ENCODE measurements around the gene SPACA7. TPM values are rescaled to one million over a fixed set of nuclear protein-coding genes. Genes with fewer than 3 reads are reported as not detected.

Gene SPACA7
- total RNA-seq, 1 experiment from 2014 or later = not detected

DNA sequence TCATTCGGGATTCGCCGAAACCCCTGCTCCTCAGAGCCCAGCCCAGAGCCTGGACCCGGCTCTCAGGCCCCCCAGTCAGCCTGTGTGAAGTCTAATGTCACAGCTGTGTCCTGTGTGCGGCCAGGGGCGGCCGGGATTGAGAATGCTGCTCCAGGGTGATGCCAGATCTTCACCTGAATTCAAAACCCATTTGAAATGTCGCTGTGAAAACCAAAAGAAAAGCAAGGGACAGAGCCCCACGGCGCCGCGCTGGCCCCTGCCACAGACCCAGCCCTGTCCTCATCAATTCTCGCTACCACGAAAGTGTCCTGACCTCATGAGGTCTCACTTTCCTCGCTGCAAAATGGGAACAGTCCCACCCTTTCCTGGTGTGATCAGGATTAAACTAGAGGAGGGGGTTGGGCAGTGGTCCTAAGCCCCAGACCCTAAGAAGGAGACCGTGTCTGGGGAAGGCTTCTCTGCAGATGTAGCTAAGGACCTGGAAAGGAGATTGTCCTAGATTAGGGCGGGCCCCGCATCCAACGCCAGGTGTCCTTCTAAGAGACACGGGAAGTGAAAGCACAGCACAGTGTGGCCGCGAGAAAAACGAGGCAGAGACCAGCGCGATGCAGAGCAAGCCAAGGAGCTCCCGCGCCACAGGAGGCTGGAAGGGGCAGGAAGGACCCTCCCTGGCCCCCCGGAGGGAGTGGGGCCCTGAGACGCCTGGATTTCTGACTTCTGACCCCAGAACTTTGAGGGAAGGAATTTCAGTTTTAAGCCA is 34.0 kb upstream of the SPACA7 start:
- ChIA-PET POLR2A (no interaction called here), CTCF (no interaction called here), RAD21 (ENCODE audit: low non-redundant PET in 1 of 2, low total read pairs in 2 of 2, uncharacterized antibody in 2 of 2, unreplicated experiment in 2 of 2) (no interaction called here)
- no peaks in the 10 kb centered on the region for H3K9me3 ChIP-seq (ENCODE audit: control insufficient read depth in 1 of 2, insufficient read depth in 1 of 2, low read depth in 1 of 2, low read length in 2 of 2)
- no peaks in the 10 kb centered on the region for H3K9me2 ChIP-seq (ENCODE audit: insufficient read depth)
- no peak overlapping the region for H3K27ac ChIP-seq (ENCODE audit: low read depth, low read length)
- no peaks in the 10 kb centered on the region for H4K20me1 ChIP-seq (ENCODE audit: insufficient read depth)
- no peak for DNase-seq (ENCODE audit: low read depth, low spot score)
- no peaks in the 10 kb centered on the region for H3K79me2 ChIP-seq (ENCODE audit: insufficient read depth, low read length)
- H3K27me3 ChIP-seq (ENCODE audit: insufficient read depth, low read length) = peaks cover 53% of the 10 kb centered on the region
- peaks cover 0 to 6% of the 10 kb centered on the region in 2 experiments; a peak in 3 of 4 replicates for H3K4me1 ChIP-seq (ENCODE audit: control insufficient read depth in 1 of 2, insufficient read depth in 2 of 2, low read length in 2 of 2)
- intact Hi-C loops (cut with micrococcal nuclease) = no loop called here
- H2AFZ ChIP-seq (ENCODE audit: low read depth, low read length, poor library complexity, severe bottlenecking) = no peak overlapping the region
- no peaks in the 10 kb centered on the region for H3K36me3 ChIP-seq (ENCODE audit: control insufficient read depth in 1 of 2, insufficient read depth in 2 of 2, low read length in 2 of 2)
- no peak overlapping the region for H3K4me3 ChIP-seq (replicated peaks in 1 of 2; ENCODE audit: low read depth in 1 of 2, low read length in 2 of 2)
- H3K4me2 ChIP-seq (ENCODE audit: low read length) = no peak overlapping the region
- TF ChIP-seq TCF7L2 (IDR thresholded peaks at IDR 0.05; ENCODE audit: borderline replicate concordance, extremely low read depth, insufficient read depth, insufficient read length) (no peak), ZFX (IDR thresholded peaks at IDR 0.05) (no peak), FOSL1 (IDR thresholded peaks at IDR 0.05; ENCODE audit: low read depth) (no peak), SRF (IDR thresholded peaks at IDR 0.05; ENCODE audit: low read depth) (no peak)
- TF ChIP-seq, protein P1, sequence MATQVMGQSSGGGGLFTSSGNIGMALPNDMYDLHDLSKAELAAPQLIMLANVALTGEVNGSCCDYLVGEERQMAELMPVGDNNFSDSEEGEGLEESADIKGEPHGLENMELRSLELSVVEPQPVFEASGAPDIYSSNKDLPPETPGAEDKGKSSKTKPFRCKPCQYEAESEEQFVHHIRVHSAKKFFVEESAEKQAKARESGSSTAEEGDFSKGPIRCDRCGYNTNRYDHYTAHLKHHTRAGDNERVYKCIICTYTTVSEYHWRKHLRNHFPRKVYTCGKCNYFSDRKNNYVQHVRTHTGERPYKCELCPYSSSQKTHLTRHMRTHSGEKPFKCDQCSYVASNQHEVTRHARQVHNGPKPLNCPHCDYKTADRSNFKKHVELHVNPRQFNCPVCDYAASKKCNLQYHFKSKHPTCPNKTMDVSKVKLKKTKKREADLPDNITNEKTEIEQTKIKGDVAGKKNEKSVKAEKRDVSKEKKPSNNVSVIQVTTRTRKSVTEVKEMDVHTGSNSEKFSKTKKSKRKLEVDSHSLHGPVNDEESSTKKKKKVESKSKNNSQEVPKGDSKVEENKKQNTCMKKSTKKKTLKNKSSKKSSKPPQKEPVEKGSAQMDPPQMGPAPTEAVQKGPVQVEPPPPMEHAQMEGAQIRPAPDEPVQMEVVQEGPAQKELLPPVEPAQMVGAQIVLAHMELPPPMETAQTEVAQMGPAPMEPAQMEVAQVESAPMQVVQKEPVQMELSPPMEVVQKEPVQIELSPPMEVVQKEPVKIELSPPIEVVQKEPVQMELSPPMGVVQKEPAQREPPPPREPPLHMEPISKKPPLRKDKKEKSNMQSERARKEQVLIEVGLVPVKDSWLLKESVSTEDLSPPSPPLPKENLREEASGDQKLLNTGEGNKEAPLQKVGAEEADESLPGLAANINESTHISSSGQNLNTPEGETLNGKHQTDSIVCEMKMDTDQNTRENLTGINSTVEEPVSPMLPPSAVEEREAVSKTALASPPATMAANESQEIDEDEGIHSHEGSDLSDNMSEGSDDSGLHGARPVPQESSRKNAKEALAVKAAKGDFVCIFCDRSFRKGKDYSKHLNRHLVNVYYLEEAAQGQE (IDR thresholded peaks at IDR 0.05; ENCODE audit: low read depth) = no peak
- BruUV-seq (replicated peaks) = no TSS peak
- no peak overlapping the region for H3K9ac ChIP-seq (ENCODE audit: low read length)
- ATAC-seq = no peak

All from HCT116 (cell line).